ENCODE measurements around the gene DIAPH2. TPM values are rescaled to one million over a fixed set of nuclear protein-coding genes. Genes with fewer than 3 reads are reported as not detected.

Gene DIAPH2
- total RNA-seq, 1 experiment from 2014 or later: 6.3 TPM

DNA sequence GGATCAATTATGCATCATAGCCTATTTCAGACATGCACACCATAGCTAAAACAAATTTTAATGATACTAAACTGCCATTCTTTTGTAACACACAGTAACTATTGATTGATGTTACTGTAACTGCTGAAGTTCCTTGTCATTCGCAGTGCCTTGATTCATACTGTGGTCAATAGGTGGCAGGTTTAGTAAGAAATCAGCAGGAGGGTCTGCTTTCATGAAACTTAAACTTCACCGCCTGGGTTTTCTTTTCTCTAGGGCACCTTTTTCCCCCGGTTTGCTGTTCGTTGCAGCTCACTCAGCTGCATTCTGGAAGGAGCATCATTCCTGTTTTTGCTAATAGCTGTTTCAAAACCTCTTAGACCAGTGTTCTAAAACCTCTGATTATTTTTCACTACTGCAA is 287.2 kb downstream of the DIAPH2 start:
- no peak for DNase-seq (ENCODE audit: low spot score)

DNA sequence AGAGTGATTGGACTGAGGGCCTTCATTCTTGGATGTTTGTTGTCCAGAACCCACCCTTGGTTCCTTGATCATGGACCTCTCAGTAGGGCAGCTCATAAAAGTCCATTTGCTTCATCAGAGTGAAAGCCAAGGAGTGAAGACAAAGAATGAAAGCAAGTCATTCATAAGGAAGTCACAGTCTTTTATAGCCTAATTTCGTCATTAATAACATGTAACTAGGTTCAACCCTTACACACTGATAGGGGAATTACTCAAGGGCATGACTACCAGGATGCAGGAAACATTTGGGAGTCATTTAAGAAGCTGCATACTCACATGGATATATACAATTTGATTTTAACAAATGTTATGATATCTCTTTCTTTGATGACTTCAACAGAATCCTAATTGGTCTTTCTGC is 294.3 kb downstream of the DIAPH2 start:
- DNase-seq (ENCODE audit: low spot score): no peak

DNA sequence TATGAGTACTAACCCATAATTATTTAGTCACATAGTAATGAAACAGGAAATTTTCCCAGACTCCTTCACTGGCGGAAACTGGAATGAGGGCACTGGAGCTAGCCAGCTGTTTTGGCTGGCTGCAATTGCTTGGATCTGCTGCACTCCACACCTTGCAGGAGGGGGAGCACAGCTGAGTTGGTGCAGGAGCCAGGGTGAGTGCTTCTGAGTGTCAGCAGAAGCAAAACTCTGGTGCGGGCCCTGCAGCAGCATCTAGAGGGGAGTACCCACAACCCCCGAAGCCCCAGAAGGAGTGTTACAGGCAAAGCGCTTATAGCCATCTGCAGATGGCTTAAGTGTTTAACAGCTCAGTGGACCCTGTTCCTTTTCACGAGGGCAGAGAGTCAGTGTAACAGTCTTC is 295.1 kb downstream of the DIAPH2 start:
- no peak for DNase-seq (ENCODE audit: low spot score)

- no peak for DNase-seq (ENCODE audit: low spot score)
Observed at GRCh38 chrX:96982161-96982560, 297.5 kb downstream of the DIAPH2 start.

DNA sequence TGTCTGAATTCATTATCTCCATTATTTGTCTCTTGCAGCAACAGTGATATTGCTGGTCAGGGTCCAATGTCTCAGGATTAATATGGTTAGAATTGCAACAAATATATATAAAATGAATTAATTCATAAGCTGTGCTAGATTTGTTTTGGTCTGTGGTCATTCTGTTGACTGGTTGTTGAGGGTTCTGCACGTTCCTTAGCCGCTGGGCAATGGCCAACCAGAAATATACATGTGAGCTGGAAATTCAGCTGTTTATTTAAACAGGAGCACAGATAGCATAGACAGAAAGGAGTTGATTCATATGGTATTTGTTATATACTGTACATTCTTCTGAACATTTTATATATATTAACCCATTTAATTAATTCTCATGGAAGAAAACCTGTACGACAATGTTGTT is 299.9 kb downstream of the DIAPH2 start:
- DNase-seq (ENCODE audit: low spot score): no peak

- no peak for DNase-seq (ENCODE audit: low spot score)
Observed at GRCh38 chrX:96985046-96985445, 300.4 kb downstream of the DIAPH2 start.

GRCh38 chrX:96987228-96987627 is 302.6 kb downstream of the DIAPH2 start:
- DNase-seq (ENCODE audit: low spot score): no peak

- DNase-seq (ENCODE audit: low spot score): no peak
Observed at GRCh38 chrX:96989830-96990571, 305.4 kb downstream of the DIAPH2 start.

- DNase-seq (ENCODE audit: low spot score): no peak
Observed at GRCh38 chrX:96994093-96994492, 309.5 kb downstream of the DIAPH2 start.

GRCh38 chrX:96997196-96997595 is 312.6 kb downstream of the DIAPH2 start:
- no peak for DNase-seq (ENCODE audit: low spot score)

GRCh38 chrX:97000682-97001368 is 316.2 kb downstream of the DIAPH2 start:
- DNase-seq (ENCODE audit: low spot score): no peak

DNA sequence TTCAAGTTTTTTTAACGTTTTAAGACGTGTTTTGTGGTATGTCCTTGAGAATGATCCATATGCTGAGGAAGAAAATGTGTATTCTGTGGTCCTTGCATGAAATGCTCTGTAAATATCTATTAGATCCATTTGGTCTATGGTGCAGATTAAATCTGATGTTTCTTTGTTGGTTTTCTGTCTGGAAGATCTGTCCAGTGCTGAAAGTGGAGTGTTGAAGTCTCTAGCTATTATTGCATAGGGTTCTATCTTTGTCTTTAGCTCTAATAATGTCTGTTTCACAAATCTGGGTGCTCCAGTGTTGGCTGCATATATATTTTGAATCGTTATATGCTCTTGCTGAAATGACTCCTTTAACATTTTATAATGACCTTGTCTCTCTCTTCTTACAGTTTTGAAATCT is 321.5 kb downstream of the DIAPH2 start:
- DNase-seq (ENCODE audit: low spot score): no peak

- no peak for DNase-seq (ENCODE audit: low spot score)
Observed at GRCh38 chrX:97009391-97009790, 324.7 kb downstream of the DIAPH2 start.

GRCh38 chrX:97011540-97011939 is 326.9 kb downstream of the DIAPH2 start:
- no peak for DNase-seq (ENCODE audit: low spot score)

GRCh38 chrX:97016106-97016505 is 331.5 kb downstream of the DIAPH2 start:
- DNase-seq (ENCODE audit: low spot score): no peak

- no peak for DNase-seq (ENCODE audit: low spot score)
Observed at GRCh38 chrX:97021680-97022079, 337.0 kb downstream of the DIAPH2 start.

DNA sequence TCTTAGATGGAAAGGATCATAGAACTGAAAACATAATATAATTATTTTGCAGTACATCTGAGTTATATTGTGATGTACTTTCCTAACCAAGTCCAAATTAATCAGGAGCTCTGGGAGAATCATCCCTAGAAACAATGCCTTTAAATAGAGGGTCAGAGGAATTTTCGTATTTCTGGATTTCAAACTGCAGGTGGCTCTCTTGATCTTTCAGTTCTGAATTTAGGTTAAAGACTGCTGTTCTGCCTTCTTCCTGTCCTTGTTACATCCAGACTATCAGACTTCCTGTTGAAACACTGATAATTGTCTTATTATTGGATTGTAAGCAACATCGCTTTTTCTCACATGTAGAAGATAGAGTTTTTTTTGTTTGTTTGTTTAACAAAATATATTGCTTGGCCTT is 341.8 kb downstream of the DIAPH2 start:
- no peak for DNase-seq (ENCODE audit: low spot score)

DNA sequence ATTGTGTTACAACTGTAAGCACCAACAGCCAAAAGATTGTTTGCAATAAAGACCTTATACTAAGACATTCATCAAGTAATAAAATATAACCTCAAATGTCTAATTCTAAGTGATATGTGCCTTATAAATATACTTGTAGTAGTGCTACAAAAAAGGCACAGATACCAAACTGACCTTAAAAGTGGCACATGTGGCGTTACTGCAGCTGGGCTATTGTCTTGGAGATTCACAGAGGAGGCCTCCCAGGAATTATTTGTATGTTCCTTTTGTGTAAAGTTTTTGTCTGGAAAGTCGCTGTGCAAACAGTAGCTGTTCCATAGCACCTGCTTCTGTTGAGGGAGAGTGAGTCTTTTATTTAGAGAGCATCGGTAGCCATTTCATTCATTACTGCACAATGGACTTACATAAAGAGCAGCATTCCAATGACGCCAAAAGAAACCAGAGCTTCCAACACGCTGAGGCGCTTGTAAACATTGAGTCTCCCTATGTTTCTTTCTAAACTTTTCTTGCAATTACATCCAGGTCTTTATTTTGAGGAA is 342.8 kb downstream of the DIAPH2 start:
- no peak for DNase-seq (ENCODE audit: low spot score)

DNA sequence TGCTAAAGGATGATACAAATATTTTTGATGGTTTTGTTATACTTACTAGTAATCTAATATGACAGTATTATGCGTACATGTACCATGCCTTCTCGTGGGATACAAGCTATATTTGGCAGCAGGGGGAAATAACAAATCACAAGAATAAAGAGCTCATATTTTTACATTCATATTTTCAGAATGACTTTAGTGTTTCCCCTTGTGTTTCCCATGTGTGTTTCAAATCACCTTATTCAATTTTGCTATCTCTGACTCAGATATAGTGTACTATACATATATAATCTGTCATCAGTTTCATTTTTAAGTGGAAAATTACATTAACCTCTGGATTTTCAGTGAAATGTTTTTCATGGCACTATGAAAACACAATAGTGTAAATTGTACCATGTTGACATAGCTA is 345.8 kb downstream of the DIAPH2 start:
- no peak for DNase-seq (ENCODE audit: low spot score)

DNA sequence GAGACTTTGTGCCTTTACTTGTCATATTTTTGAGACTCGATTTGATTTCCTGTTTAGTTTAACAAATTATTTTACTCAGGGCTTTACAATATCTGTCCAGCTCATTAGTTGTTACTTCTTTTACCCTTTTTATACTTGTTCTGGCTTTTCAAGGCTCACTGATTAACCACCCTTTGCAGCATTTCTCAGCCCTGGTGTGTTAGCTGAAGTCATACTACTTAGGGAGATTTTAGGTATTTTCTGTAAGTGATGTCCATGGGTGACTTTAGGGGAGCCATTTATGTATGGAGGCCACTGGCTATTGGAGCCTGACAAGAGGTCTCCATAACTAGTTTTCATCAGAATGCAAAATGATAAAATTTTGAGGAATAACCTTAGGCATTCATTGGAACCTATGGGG is 346.3 kb downstream of the DIAPH2 start:
- no peak for DNase-seq (ENCODE audit: low spot score)

- DNase-seq (ENCODE audit: low spot score): peak; percentile 8
Observed at GRCh38 chrX:97039363-97040029, 354.9 kb downstream of the DIAPH2 start.

GRCh38 chrX:97045470-97045869 is 360.8 kb downstream of the DIAPH2 start:
- no peak for DNase-seq (ENCODE audit: low spot score)

DNA sequence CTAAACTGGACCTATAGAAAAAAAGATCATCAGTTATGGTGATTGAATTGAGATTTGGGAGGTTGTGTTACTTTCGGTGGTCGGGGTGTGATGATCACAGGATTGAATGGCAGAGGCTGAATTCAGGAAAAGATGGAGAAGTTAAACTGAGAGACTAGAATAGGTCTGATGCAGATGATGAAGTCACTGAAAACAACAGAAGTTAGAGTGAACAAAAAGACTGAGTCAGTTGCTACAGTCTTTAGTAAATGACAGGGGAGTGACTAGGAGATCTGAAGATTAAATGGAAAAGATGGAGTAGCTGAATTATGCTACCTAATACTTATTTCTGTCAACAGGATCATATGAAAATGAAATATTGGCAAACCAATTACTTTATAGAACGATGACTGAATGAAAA is 362.2 kb downstream of the DIAPH2 start:
- DNase-seq (ENCODE audit: low spot score): no peak
